CD4-positive, alpha-beta T cell treated with Interleukin-6 for 4 hours (primary cell): ENCODE results near the gene SLC35F6.

Experiments
- DNase-seq: peaks from one replicate; pipeline ENCODE4 v3.0.0-alpha.2; 2020; ENCODE audit warnings: mixed read lengths

The SLC35F6 gene, protein sequence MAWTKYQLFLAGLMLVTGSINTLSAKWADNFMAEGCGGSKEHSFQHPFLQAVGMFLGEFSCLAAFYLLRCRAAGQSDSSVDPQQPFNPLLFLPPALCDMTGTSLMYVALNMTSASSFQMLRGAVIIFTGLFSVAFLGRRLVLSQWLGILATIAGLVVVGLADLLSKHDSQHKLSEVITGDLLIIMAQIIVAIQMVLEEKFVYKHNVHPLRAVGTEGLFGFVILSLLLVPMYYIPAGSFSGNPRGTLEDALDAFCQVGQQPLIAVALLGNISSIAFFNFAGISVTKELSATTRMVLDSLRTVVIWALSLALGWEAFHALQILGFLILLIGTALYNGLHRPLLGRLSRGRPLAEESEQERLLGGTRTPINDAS

DNA sequence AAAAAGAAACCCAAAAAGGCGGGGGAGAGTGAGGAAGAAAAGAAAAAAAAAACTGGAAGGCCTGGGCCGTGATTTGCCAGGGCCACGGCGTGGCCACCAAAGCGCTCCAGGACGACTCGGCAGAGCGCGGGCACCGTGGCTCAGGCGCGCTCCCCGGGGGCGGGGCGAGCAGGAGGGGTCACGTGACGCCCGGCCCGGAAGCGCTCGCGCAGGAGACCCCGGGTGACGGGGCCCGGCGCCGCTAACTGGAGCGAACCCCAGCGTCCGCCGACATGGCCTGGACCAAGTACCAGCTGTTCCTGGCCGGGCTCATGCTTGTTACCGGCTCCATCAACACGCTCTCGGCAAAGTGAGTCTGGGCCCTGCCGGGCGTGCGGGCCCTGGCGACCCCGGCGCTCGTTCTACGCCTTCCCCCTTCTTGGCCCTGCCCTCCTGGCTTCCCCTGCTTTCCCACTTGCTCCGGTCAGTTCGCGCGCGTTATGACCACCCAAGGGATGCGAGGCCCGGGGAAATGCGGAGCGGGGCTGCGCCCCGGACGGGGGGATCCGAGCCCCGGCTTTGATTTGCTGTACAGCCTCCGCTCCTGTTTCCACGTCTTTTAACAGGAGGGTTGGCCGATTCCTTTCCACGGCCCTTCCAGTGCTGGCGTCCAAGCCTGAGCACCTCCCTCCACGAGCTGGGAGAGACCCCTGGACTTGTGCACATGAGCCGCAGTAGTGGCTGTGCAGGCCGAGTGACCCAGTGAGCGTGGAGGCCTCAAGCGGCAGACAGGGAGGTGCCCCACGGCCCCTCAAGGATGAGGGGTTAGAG, at the start of gene SLC35F6:
Gene SLC35F6 (plus strand): TSS at position 207 of the 810 bp plus-strand sequence. CDS start 66 bp downstream, at position 273.
- DNase-seq: peak; percentile 88

- DNase-seq: no peak
These were observed 48.4 kb upstream of the SLC35F6 start for GRCh38 chr2:26715528-26716270.

DNA sequence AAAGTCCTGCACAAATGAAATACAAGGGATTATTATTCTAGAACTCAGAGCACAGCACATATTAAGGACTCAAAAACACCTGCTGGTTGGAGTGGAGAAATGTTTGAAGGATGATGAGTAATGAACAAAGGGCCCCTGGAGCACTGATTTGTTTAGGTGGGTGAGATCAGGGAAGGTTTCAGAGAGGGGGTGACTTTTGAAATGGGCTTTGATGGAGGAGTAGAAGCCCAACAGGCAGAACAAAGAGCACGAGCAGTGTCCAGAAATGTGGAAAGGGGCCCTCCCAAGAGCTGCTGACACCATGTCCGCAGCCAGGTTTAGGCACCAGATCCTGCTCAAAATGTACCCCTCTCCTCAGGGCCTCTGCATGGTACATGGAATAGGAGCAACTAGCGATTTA, 47.7 kb upstream of the SLC35F6 start:
- no peak for DNase-seq

DNA sequence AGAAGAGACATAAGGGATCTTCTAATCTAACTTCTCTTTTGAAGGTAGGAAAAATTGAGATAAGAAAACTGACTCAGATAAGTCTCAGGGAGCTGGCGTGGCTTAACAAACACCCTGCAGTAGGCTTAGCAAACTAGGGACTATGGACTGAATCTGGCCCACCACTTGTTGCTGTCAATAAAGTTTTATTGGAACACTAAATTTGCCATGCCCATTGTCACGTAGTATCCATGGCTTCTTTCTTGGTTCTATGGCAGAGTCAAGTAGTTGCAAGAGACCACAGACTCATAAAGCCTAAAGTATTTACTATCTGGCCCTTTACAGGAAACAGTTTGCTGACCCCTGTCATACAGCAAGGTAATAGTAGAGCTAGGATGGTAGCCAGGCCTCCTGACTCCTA, 47.3 kb upstream of the SLC35F6 start:
- DNase-seq: no peak

DNA sequence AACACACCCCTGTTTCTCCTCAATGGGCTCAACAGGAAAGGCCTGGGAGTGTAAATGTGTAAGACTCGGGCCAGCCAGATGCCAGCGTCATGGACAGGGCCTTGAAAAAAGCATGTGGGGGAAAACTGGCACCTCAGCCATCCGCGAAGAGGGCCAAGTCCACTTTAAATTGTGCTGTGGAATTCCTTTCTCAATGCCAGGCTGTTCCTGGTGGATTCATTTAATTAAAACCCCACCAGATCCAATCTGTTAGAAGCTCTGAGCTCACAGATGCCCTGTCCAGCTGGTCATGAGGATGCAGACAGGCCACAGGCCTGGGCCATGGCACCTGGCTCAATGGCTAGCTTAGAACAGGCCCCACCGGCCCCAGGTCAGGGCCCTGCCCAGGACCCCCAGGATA, 46.7 kb upstream of the SLC35F6 start:
- DNase-seq: no peak

- DNase-seq: no peak
These were observed 45.0 kb upstream of the SLC35F6 start for GRCh38 chr2:26718949-26719686.

DNA sequence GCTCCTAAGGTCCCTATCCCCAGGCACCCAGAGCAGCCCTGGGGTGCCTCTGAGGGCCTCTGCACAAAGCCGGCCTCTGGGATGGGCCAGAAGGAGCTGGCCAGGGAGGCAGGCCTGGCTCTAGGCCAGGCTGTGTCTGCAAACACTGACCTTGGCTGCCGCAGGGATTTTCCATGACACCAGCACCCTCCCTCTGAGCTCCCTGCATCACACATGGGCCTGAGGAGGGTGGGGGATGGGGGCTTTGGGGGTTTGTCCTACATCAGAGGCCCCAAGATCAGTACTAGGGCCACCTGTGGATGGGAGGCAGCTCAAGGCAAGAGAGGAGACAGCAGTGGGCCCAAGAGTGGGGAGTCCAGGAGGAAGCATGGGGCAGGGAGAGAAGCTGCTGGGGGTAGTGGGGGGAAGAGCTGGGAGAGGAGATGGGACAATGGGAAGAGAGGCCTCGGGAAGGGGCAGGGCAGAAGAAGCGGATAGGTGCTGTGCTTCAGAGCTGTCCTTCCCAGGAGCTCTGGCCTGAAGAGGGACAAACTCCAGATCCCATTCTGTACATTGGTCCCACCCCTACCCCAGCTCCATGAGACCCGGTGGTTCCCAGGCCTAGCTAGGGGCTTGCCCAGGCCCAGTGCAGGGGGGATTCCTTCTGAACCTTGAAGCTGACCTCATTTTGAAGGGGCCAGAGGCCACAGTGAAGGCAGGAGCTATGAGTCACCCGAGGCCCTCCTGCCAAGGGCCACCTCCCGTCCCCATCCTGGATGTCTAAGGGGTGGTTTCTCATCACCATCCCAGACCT, 43.6 kb upstream of the SLC35F6 start:
- no peak for DNase-seq

DNA sequence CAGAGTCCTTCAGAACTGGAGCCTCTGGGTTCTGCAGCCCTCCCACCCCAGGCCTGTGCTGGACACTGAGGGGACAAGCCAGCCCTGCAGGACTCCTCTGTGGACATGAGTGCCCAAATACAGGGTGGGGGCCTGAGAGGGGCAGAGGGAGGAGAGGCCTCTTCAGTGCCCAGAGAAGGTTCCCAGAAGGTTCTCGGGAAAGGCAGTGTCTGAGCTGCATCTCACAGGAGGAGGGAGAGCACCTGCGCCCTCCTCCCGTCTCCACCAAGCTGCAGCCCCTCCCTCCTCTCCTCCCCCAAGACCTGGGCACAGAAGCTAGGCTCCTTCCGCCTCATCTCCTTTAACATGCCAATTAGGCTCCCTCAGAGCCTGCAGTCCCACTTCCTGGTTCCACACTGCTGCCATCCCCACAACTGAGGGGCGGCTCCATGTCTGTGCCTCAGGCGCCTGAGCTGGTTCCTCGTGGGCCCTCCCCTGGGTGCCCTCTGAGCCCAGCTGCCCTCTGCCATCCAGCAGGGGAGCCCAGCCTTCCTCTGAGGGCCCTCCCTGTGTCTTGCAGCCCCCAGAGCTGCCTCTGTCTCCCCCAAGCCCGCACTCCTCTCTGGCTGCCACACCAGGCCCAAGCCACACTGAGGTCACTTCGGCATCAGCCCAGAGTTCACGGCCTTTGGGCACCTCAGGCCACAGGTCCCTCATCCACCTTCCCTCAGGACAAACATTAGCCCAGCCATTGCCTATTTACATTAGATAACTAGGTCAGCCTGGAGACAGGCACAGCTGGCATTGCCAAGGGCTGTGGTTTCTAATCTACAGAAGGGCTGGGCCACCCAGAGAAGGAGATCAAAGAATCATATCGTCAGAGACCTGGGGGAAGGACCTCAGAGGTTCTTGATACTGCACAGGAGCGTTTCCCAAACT, 42.7 kb upstream of the SLC35F6 start:
- DNase-seq: no peak

DNA sequence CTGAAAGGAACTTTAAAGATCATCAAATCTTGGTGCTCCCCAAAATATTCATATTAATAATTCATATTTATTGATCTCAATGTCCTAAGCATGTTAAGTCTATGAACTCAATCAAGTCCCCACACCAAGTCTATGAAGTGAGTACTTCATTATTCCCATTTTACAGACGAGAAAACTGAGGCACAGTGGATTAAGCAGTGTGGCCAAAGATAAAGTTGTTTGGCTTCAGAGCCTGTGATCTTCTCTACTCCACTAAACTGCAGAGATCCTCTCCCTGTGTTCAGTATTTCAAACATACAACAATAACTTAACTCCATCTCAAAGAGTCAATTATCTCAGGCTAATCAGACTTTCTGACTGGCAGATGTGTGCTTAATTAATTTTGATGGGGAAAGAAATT, 41.8 kb upstream of the SLC35F6 start:
- no peak for DNase-seq

DNA sequence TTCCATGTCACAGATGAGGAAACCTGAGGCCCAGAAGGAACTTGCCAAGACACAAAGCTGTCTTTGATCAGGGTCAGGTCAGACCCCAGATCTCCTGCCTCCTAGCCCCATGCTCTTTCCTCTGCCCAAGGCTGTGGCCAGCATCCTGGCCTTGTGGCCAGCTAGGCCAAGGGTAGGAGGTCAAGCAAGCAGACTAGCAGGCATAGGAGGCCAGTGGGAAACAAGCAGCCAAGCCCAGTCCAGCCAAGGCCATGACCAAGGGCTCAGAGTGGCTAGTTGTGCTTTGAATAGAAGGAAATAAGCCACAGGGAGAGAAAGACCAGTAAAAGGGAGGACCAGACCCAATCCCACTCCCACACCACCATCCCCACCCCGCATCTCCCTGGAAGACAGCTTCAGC, 41.2 kb upstream of the SLC35F6 start:
- DNase-seq: no peak

GRCh38 chr2:26723475-26723874, 40.6 kb upstream of the SLC35F6 start:
- DNase-seq: no peak

GRCh38 chr2:26723991-26724750, 39.9 kb upstream of the SLC35F6 start:
- no peak for DNase-seq

- no peak for DNase-seq
These were observed 39.1 kb upstream of the SLC35F6 start for GRCh38 chr2:26724784-26725520.

DNA sequence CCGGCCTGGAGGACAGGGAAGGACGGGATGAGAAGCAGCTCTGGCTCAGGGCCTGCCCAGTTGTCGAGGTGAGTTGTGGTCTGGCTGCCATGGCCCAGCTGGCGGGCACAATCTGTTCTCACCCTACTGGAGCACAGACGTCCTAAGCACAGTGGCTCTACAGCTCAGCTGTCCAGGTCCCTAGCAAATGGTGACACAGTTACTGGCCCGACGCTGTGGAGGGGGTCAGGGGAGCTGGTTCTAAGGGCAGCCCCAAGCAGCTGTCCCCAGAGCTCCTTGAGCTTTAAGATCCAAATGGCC, 38.6 kb upstream of the SLC35F6 start:
- no peak for DNase-seq

- no peak for DNase-seq
These were observed 37.9 kb upstream of the SLC35F6 start for GRCh38 chr2:26726228-26726627.

- peak; percentile 36 for DNase-seq
These were observed 36.2 kb upstream of the SLC35F6 start for GRCh38 chr2:26727641-26728561.

DNA sequence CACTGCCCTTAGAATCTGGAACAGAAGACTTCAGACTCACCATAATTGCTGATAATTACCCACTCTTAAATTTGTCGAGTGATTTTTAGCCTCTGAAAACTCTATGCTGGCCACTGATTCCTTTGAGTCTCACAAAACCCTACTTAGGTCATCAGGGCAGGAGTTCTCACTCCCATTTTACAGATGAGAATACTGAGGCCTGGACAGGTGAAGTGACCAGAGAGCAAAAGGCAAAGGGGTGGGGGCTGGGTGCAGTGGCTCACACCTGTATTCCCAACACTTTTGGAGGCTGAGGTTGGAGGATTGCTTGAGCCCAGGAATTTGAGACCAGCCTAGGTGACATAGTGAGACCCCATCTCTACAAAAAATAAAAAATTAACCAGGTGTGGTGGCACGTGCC, 34.8 kb upstream of the SLC35F6 start:
- DNase-seq: no peak
